GM12872 (cell line): Measurements from ENCODE around the gene HTRA3.

Experiments
- TF ChIP-seq, protein P1 (sequence below): IDR thresholded peaks from 3 replicates; pipeline ENCODE4 v1.5.1; 2011; ENCODE audit warnings: low read depth, mild to moderate bottlenecking, low read length, moderate library complexity; ENCODE audit not compliant: insufficient read depth

The HTRA3 gene

DNA sequence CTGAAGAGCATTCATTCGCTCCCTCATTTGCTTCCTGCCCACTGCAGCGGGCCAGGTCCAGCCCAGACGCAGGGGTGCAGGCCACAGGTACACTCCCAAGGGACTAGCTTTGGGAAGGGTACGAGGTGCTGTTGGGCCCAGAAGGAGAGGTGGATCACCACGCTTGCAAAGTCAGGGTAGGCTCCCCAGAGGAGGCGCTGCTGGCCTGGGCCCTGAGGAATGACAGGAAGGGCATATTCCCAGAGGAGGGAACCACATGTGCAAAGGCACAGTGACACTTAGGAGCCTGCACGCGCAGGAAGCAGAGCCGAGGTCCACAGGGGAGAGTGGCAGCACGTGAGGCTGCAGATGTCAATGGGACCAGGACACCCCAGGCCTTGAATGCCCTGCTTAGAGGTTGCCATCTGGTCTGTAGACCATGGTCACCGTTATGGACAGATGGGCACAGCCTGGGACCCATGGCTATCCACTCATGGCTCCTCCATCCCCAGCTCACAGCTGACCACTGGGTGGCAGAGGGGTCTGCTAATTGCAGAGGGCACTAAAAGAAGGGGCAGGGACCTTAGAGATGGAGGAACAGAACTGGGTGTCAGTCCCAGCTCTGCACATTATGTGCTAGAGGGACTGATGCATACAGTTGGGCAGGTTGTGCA is 7.9 kb downstream of the HTRA3 start:
- TF ChIP-seq, protein P1, sequence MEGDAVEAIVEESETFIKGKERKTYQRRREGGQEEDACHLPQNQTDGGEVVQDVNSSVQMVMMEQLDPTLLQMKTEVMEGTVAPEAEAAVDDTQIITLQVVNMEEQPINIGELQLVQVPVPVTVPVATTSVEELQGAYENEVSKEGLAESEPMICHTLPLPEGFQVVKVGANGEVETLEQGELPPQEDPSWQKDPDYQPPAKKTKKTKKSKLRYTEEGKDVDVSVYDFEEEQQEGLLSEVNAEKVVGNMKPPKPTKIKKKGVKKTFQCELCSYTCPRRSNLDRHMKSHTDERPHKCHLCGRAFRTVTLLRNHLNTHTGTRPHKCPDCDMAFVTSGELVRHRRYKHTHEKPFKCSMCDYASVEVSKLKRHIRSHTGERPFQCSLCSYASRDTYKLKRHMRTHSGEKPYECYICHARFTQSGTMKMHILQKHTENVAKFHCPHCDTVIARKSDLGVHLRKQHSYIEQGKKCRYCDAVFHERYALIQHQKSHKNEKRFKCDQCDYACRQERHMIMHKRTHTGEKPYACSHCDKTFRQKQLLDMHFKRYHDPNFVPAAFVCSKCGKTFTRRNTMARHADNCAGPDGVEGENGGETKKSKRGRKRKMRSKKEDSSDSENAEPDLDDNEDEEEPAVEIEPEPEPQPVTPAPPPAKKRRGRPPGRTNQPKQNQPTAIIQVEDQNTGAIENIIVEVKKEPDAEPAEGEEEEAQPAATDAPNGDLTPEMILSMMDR: no peak

DNA sequence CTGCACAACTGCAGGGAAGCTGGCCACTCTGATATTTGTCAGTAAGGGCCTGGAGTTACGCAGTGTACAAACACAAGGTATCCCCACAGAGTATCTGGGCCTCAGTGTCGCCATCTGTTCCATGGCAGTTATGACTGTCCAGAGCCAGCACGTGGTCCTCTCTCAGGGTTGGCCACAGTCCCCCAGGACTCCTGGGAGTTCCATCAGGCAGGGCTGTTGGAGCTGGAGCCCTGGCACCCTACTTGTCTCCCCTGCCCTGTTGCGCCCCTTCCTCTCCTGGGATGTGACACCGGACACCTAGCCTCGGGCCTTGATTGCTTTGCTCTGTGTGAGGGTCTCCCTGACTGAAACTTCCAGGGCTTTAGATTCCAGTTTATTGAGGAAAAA is 8.4 kb downstream of the HTRA3 start:
- TF ChIP-seq, protein P1: no peak

DNA sequence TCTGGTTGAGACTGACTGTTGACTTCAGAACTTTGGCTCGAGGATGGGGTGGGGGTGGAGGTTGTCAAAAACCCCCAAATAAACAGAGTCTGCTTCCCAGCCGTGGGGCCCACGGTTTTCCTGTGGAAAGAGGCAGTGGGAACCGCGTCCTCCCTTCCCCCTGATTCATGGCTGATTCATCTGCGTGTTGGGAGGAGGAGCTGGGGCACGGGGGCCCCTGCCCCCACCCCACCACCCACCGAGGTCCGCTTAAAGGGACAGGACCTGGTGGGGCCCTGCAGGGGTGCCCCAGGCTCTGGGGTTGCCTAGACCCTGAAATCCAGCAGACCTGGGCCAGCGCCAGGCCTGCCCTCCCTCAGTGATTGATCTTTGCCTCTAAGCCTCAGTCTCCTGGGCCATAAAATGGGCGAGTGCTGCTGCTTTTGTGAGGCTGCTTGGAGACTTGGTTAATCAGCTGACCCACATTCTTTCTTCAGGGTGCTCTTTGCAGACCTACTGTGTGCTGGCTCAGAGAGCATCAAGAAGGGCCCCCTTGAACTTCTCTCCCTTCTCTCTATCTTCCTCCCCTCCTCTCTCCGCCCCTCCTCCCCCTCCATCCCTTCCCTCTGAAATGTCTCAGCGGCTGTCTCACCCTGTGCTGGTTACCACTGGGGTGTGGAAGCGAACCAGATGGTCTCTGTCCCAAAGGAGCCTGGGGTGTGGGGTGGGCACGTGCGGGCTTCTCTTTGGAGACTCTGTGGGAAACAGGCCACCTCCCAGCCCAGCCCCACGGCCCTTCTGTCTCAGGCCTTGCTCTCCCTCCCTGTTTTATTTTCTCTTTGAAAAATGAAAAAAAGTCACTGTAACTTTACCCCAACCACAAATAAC is 9.1 kb downstream of the HTRA3 start:
- TF ChIP-seq, protein P1: no peak

DNA sequence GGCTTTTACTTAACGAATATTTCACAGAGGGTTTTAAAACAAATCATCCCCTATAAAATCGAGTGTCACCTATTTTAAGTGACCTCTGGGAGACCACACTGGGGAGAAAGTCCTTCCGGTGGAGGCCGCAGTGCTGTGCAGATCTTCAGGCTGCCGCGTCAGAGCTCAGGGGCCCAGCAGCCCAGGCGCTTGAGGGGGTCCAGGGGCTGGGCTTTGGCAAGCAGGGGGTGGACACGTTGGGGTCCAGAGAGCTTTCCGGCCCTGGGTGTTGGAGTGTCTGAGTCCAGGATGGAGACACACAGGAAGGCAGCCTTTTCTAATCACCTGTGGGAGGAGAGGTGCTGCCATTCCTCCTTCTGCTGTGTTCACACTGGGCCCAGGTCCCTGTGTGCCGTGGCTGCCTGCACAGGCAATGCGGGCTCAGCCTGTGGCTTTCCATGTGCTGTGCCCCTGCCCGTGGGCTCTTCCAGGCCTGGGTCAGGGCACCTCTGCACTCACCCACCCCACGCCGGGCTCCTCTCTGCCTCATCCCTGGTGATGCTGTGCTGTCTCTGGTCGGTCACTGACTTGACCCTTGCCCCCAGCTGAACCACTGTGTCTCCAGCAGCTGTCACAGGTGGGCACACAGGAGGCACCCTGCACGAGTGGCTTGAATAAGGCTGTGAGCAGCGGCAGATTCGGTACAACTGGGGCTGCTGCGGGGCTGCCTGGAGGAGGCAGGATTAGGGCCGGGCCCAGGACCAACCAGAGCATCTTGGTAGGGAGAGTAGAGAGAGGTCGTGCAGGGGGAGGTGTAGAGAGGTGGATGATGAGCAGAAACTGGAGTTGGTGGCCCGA is 10.0 kb downstream of the HTRA3 start:
- TF ChIP-seq, protein P1: no peak

- TF ChIP-seq, protein P1: no peak
These were observed 10.8 kb downstream of the HTRA3 start for GRCh38 chr4:8280158-8280875.

DNA sequence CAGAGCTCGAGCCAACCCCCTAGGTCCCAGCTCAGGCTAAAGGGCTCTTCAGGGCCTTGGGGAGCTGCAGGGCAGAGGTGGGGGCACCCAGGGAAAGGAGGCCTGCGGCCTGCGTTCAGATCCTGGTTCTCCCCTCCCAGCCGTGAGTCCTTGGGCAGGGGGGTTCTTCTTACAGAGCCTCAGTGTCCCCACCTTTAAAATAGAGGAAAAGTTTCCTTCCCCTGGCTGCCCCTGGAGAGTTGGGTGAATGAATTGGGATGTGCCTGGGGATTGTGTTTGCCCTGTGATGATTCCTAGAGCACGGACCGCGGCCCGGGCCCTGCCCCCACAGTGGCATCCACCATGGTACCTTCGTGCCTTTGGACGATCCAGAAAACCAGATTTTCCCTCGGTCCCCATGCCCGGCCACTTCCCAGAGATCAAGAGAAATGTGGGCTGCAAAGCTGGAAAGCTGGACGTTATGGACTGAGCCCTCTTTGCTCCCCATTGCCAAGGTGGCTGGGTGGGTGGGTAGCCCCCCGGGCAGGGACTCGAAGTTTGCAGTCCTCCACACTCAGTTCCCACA is 11.4 kb downstream of the HTRA3 start:
- TF ChIP-seq, protein P1: no peak
